H1 (cell line): ENCODE data around the gene USB1. TPM values are rescaled to one million over a fixed set of nuclear protein-coding genes. Genes with fewer than 3 reads are reported as not detected.
A peak's percentile ranks its signal among the peaks of the same experiment; 100 is the strongest.

Source experiments
- CTCF ChIA-PET: fragments of 300-600 bp; sonication (Branson Sonifier 250); formaldehyde crosslinking; loops from one replicate; lab custom pipeline; 2021; ENCODE audit not compliant: partially characterized antibody; lab: Charles Lee
- POLR2A ChIA-PET: fragments of 300-600 bp; sonication (Branson Sonifier 250); formaldehyde crosslinking; loops from one replicate; lab custom pipeline; 2021; ENCODE audit warnings: inconsistent platforms; ENCODE audit not compliant: partially characterized antibody; lab: Charles Lee
- DNase-seq, 2 experiments: peaks; one replicate each; pipeline versions ENCODE4 v3.0.0 to v3.0.0-alpha.2; 2010 to 2022; ENCODE audit warnings: low spot score in 2 of 2, low read depth in 1 of 2, mixed read lengths in 1 of 2
- FAIRE-seq: peaks from 2 replicates; lab custom pipeline; 2011; peaks lifted over from hg19 to GRCh38; lab: Jason Lieb, UNC
- H2AFZ ChIP-seq: 2 replicates; pipeline ENCODE4 v1.8.1; 2012; ENCODE audit warnings: low read length, inconsistent platforms
- H2AK5ac ChIP-seq: 2 replicates; pipeline ENCODE4 v1.6.1; 2013; ENCODE audit warnings: low read depth, low read length
- H2BK120ac ChIP-seq: replicated peaks from 2 replicates; pipeline ENCODE3; 2013; ENCODE audit warnings: low read depth, low read length, inconsistent platforms
- H2BK12ac ChIP-seq: 2 replicates; pipeline ENCODE4 v1.6.1; 2013; ENCODE audit warnings: low read depth, low read length
- H2BK15ac ChIP-seq: 2 replicates; pipeline ENCODE4 v1.6.1; 2013; ENCODE audit warnings: low read length
- H2BK20ac ChIP-seq: 2 replicates; pipeline ENCODE4 v1.6.1; 2013; ENCODE audit warnings: low read length
- H2BK5ac ChIP-seq: 2 replicates; pipeline ENCODE4 v1.6.1; 2013; ENCODE audit warnings: low read depth, low read length
- H3K14ac ChIP-seq: 2 replicates; pipeline ENCODE4 v1.6.1; 2013; ENCODE audit warnings: inconsistent platforms; ENCODE audit not compliant: insufficient read length
- H3K18ac ChIP-seq: 2 replicates; pipeline ENCODE4 v1.6.1; 2013; ENCODE audit warnings: low read length; ENCODE audit errors: extremely low read depth
- H3K23ac ChIP-seq: 2 replicates; pipeline ENCODE4 v1.6.1; 2013; ENCODE audit warnings: inconsistent platforms; ENCODE audit not compliant: insufficient read length
- H3K23me2 ChIP-seq: 2 replicates; pipeline ENCODE4 v1.6.1; 2013; ENCODE audit warnings: low read depth, low read length
- H3K27ac ChIP-seq: 2 replicates; pipeline ENCODE4 v1.6.1; 2011; ENCODE audit warnings: low read depth, low read length, inconsistent platforms
- H3K27me3 ChIP-seq, 4 experiments: replicated peaks in 1 of 4; 1 replicate in 1 of 4; 2 replicates in 3 of 4; pipeline versions ENCODE4 v1.6.1 to v1.8.1; 2011 to 2013; ENCODE audit warnings: low read length in 3 of 4, mild to moderate bottlenecking in 3 of 4, inconsistent platforms in 2 of 4, mixed read lengths in 2 of 4, moderate library complexity in 1 of 4; ENCODE audit not compliant: control insufficient read depth in 3 of 4, insufficient read depth in 3 of 4; ENCODE audit errors: extremely low read depth in 1 of 4
- H3K36me3 ChIP-seq, 4 experiments: 2 replicates each; pipeline versions ENCODE4 v1.6.1 to v1.8.1; 2011 to 2013; ENCODE audit warnings: mild to moderate bottlenecking in 4 of 4, low read length in 3 of 4, moderate library complexity in 2 of 4, control low read depth in 1 of 4, inconsistent platforms in 1 of 4; ENCODE audit not compliant: insufficient read depth in 4 of 4, control insufficient read depth in 2 of 4
- H3K4ac ChIP-seq: replicated peaks from 2 replicates; pipeline ENCODE3; 2013; ENCODE audit warnings: low read length, low read depth, mixed read lengths, inconsistent platforms; ENCODE audit not compliant: insufficient read length
- H3K4me1 ChIP-seq, 4 experiments: replicated peaks in 1 of 4; 1 replicate in 1 of 4; 2 replicates in 3 of 4; pipeline versions ENCODE4 v1.6.1 to v1.8.1; 2011 to 2013; ENCODE audit warnings: low read length in 3 of 4, inconsistent platforms in 2 of 4, mixed read lengths in 1 of 4; ENCODE audit not compliant: insufficient read depth in 4 of 4, control insufficient read depth in 3 of 4
- H3K4me2 ChIP-seq, 2 experiments: 2 replicates each; pipeline versions ENCODE4 v1.6.1 to v1.8.1; 2011 to 2013; ENCODE audit warnings: low read depth in 2 of 2, low read length in 2 of 2, control low read depth in 1 of 2, inconsistent platforms in 1 of 2, mild to moderate bottlenecking in 1 of 2; ENCODE audit not compliant: insufficient read depth in 1 of 2
- H3K4me3 ChIP-seq, 4 experiments: fragments of 200-600, 300-600 bp in 1 of 4; sonication (generic), shearing (Covaris generic), sonication (Bioruptor Twin) in 1 of 4; 2 replicates each; pipeline versions ENCODE4 v1.5.1 to v1.8.1; 2011 to 2016; ENCODE audit warnings: low read length in 4 of 4, low read depth in 3 of 4, control low read depth in 2 of 4, inconsistent platforms in 2 of 4, mild to moderate bottlenecking in 2 of 4, mixed read lengths in 1 of 4, moderate library complexity in 1 of 4; ENCODE audit not compliant: insufficient read depth in 2 of 4; ENCODE audit errors: extremely low read depth in 1 of 4
- H3K56ac ChIP-seq: replicated peaks from 2 replicates; pipeline ENCODE3; 2013; ENCODE audit warnings: low read depth, mild to moderate bottlenecking, mixed read lengths, low read length, inconsistent platforms; ENCODE audit not compliant: insufficient read length
- H3K79me1 ChIP-seq: 2 replicates; pipeline ENCODE4 v1.6.1; 2013; ENCODE audit warnings: low read depth, low read length, control low read depth
- H3K79me2 ChIP-seq, 2 experiments: 2 replicates each; pipeline versions ENCODE4 v1.6.1 to v1.8.1; 2012 to 2013; ENCODE audit warnings: low read length in 2 of 2, mild to moderate bottlenecking in 2 of 2, inconsistent platforms in 1 of 2; ENCODE audit not compliant: insufficient read depth in 2 of 2, control insufficient read depth in 1 of 2
- H3K9ac ChIP-seq, 4 experiments: replicated peaks in 1 of 4; 1 replicate in 1 of 4; 2 replicates in 3 of 4; pipeline versions ENCODE4 v1.6.1 to v1.8.1; 2011 to 2013; ENCODE audit warnings: low read depth in 3 of 4, low read length in 3 of 4, control low read depth in 2 of 4, mild to moderate bottlenecking in 2 of 4, moderate library complexity in 2 of 4, inconsistent platforms in 1 of 4; ENCODE audit errors: extremely low read depth in 1 of 4
- H3K9me3 ChIP-seq, 2 experiments: 2 replicates each; pipeline versions ENCODE4 v1.6.1 to v1.8.1; 2012 to 2013; ENCODE audit warnings: mild to moderate bottlenecking in 2 of 2, moderate library complexity in 2 of 2, control low read depth in 1 of 2, inconsistent platforms in 1 of 2, low read depth in 1 of 2, low read length in 1 of 2, mixed read lengths in 1 of 2; ENCODE audit not compliant: insufficient read depth in 2 of 2
- H4K20me1 ChIP-seq, 2 experiments: replicated peaks in 1 of 2; 2 replicates each; pipeline versions ENCODE3 to v1.8.1; 2011 to 2013; ENCODE audit warnings: inconsistent platforms in 2 of 2, low read length in 2 of 2, mild to moderate bottlenecking in 1 of 2; ENCODE audit not compliant: insufficient read depth in 2 of 2, control insufficient read depth in 1 of 2
- H4K5ac ChIP-seq: 2 replicates; pipeline ENCODE4 v1.6.1; 2013; ENCODE audit warnings: low read length, low read depth, mixed read lengths, inconsistent platforms; ENCODE audit not compliant: insufficient read length
- H4K8ac ChIP-seq: 2 replicates; pipeline ENCODE4 v1.8.0; 2013; ENCODE audit warnings: mild to moderate bottlenecking, moderate library complexity, low read length, inconsistent platforms; ENCODE audit not compliant: insufficient read depth; ENCODE audit errors: extremely low read depth
- H4K91ac ChIP-seq: replicated peaks from 2 replicates; pipeline ENCODE3; 2013; ENCODE audit warnings: low read length, mixed read lengths, inconsistent platforms; ENCODE audit not compliant: insufficient read length
- ATF3 ChIP-seq: IDR thresholded peaks from 2 replicates; pipeline ENCODE4 v1.6.1; 2011; ENCODE audit warnings: low read depth, mild to moderate bottlenecking, low read length; ENCODE audit not compliant: insufficient read depth
- CREB1 ChIP-seq: IDR thresholded peaks from 2 replicates; pipeline ENCODE4 v1.6.1; 2012; ENCODE audit warnings: inconsistent platforms
- FOSL1 ChIP-seq: IDR thresholded peaks from 2 replicates; pipeline ENCODE4 v1.6.1; 2011; ENCODE audit warnings: mild to moderate bottlenecking, low read depth, low read length, moderate library complexity; ENCODE audit not compliant: insufficient read depth
- HDAC6 ChIP-seq: IDR thresholded peaks from one replicate; pipeline ENCODE4 v1.7.1; 2012; ENCODE audit warnings: low read depth, mild to moderate bottlenecking, inconsistent platforms, low read length, moderate library complexity
- RBBP5 ChIP-seq: IDR thresholded peaks from 2 replicates; pipeline ENCODE4 v1.7.1; 2012; ENCODE audit warnings: low read depth, mild to moderate bottlenecking, inconsistent platforms, low read length, moderate library complexity, borderline replicate concordance
- RNF2 ChIP-seq: fragments of 200-900, 300-1000 bp; sonication (generic); IDR thresholded peaks from 2 replicates; pipeline ENCODE4 v1.7.1; 2016; ENCODE audit warnings: borderline replicate concordance, low read depth, mild to moderate bottlenecking, antibody characterized with exemption, low read length; ENCODE audit not compliant: poor library complexity, severe bottlenecking; ENCODE audit errors: missing control alignments
- SUZ12 ChIP-seq: fragments of 200-600 bp; sonication (generic); IDR thresholded peaks from 2 replicates; pipeline ENCODE4 v1.6.1; 2012; ENCODE audit warnings: mild to moderate bottlenecking, inconsistent platforms, low read length, moderate library complexity, mixed read lengths
- WGBS, 2 experiments: shearing (Covaris generic) in 1 of 2; methylation state at CpG; one replicate each; pipeline versions ENCODE4 v1.1.6 to v1.1.7; 2013 to 2015; ENCODE audit warnings: low lambda C conversion rate in 2 of 2, mixed read lengths in 2 of 2, inconsistent platforms in 1 of 2, low coverage in 1 of 2, missing lambda C conversion rate in 1 of 2; ENCODE audit not compliant: insufficient replicate concordance in 2 of 2, insufficient coverage in 1 of 2, insufficient read length in 1 of 2; ENCODE audit errors: extremely low coverage in 1 of 2, missing lambda C conversion rate in 1 of 2; 5-methylcytosine and 5-hydroxymethylcytosine counted together
- polyA plus RNA-seq, 7 experiments: library from polyadenylated mRNA; depleted of rRNA in 3 of 7; stranded (reverse) in 5 of 7; unstranded in 2 of 7; fragments of >200 nt in 5 of 7; fragments of 200-250 nt in 2 of 7; gene quantifications; 1 replicate in 5 of 7; 2 replicates in 1 of 7; 4 replicates in 1 of 7; pipeline versions ENCODE4 v1.2.1 to v1.2.3, GENCODE V29; 2011 to 2013; ENCODE audit warnings: missing spikeins in 2 of 7, mixed read lengths in 2 of 7
- total RNA-seq: library from RNA; stranded (reverse); fragmentation: NEBNext Ultra II Directional; extraction: Animal tissue kit (Norgen Biotek cat#: 25700); gene quantifications from 2 replicates; pipeline ENCODE4 v1.2.1, GENCODE V29; 2021

USB1 gene
- total and polyA plus RNA-seq, 2 of the 8 experiments (the other 6 are each of a cell fraction or from before 2014, with no cell fraction given), result 65.4 to 75.9 TPM

GRCh38 chr16:57993897-57994296, 7.3 kb upstream of the USB1 start:
- CTCF ChIA-PET, result interaction anchor here (0.6 to 26.3 kb wide), 16 partner anchors 11 to 271 kb away, joined by 3 to 305 read pairs (median 4); a partner anchor contains a TSS
- Histone ChIP-seq H3K36me3 (peaks cover 0 to 12% (median 3%) of the 10 kb centered on the region in 4 experiments; a peak in 4 of 8 replicates), H3K9ac (no peak overlapping the region), H3K4me3 (no peak overlapping the region), H2BK5ac (no peak overlapping the region), H3K79me2 (no peaks in the 10 kb centered on the region), H2BK120ac (no peak overlapping the region), H4K8ac (peak overlapping the region; percentile 8; the same call in 1 of the 2 replicates), H2BK15ac (no peak overlapping the region), H2AK5ac (no peak overlapping the region), H4K5ac (no peak overlapping the region), H4K20me1 (peaks cover 1 to 7% of the 10 kb centered on the region in 2 experiments), H2BK20ac (no peak overlapping the region), H3K4ac (no peak overlapping the region), H3K23ac (no peak overlapping the region), H3K4me1 (peaks cover 0 to 5% (median 2%) of the 10 kb centered on the region in 4 experiments; a peak in 3 of 7 replicates), H3K4me2 (no peak overlapping the region), H3K9me3 (no peaks in the 10 kb centered on the region), H3K18ac (no peak overlapping the region), H3K27ac (no peak overlapping the region), H2BK12ac (no peak overlapping the region), H3K14ac (no peak overlapping the region), H2AFZ (no peak overlapping the region), H4K91ac (no peak overlapping the region), H3K79me1 (no peaks in the 10 kb centered on the region), H3K23me2 (no peaks in the 10 kb centered on the region), H3K27me3 (no peaks in the 10 kb centered on the region; a peak in 1 of 7 replicates), H3K56ac (no peak overlapping the region)
- TF ChIP-seq CREB1 (no peak), FOSL1 (no peak), RNF2 (no peak), HDAC6 (no peak), ATF3 (no peak), SUZ12 (no peak), RBBP5 (no peak)
- WGBS, 2 experiments, result 96% methylated on average over 4 of the region's 5 CpGs; no CpG with 5 or more reads in 1 of the 2 experiments
- no peak for DNase-seq
- no peak for FAIRE-seq
- POLR2A ChIA-PET, result interaction anchor here (0.6 to 2.3 kb wide), 2 partner anchors 10 to 170 kb away, joined by 4 to 9 read pairs; no protein-coding TSS in a partner anchor
